K562 (cell line): ENCODE results near the gene USH2A. TPM values are rescaled to one million over a fixed set of nuclear protein-coding genes. Genes with fewer than 3 reads are reported as not detected.

Experiments
- ATAC-seq: fragments of 200-7000 bp; cut with Tn5 transposase; 3 replicates; pipeline ENCODE4 v1.9.1; 2020; ENCODE audit warnings: moderate library complexity
- BruUV-seq: library from RNA; stranded (reverse); fragments of 400-500 nt; replicated peaks from 2 replicates; lab custom pipeline; 2021; lab: Mats Ljungman, UMichigan
- CTCF ChIA-PET: fragments of 300-600 bp; formaldehyde crosslinking; extraction: SDS; loops from one replicate; lab custom pipeline; 2021; ENCODE audit warnings: low intra/inter-chr PET ratio; lab: Yijun Ruan, JAX
- POLR2A ChIA-PET: fragments of 300-600, 350-650 bp; sonication (Branson Sonifier 250); formaldehyde crosslinking; extraction: SDS; loops from one replicate; lab custom pipeline; 2021; ENCODE audit warnings: antibody characterized with exemption, inconsistent platforms; lab: Yijun Ruan, JAX
- DNase-seq, 4 experiments: peaks; one replicate each; pipeline versions ENCODE4 v3.0.0 to v3.0.0-alpha.2; 2011 to 2018; ENCODE audit warnings: low spot score in 3 of 4, mixed read lengths in 3 of 4; ENCODE audit errors: extremely low read depth in 1 of 4
- FAIRE-seq: peaks from 2 replicates; lab custom pipeline; 2011; peaks lifted over from hg19 to GRCh38; lab: Jason Lieb, UNC
- H2AFZ ChIP-seq: 2 replicates; pipeline ENCODE4 v1.6.0; 2011; ENCODE audit warnings: low read depth, low read length, control low read depth, inconsistent platforms
- H3K27ac ChIP-seq: fragments of 200-600 bp; 3 replicates; pipeline ENCODE4 v1.8.0; 2011; ENCODE audit warnings: low read depth, mild to moderate bottlenecking, control low read depth, inconsistent platforms, low read length, moderate library complexity, mixed read lengths; ENCODE audit errors: extremely low read depth
- H3K27me3 ChIP-seq, 2 experiments: fragments of 300-600 bp in 1 of 2; 2 replicates in 1 of 2; 3 replicates in 1 of 2; pipeline versions ENCODE4 v1.6.0 to v1.8.0; 2011; ENCODE audit warnings: inconsistent platforms in 2 of 2, low read length in 2 of 2, mild to moderate bottlenecking in 1 of 2, mixed read lengths in 1 of 2, moderate library complexity in 1 of 2; ENCODE audit not compliant: control insufficient read depth in 2 of 2, insufficient read depth in 2 of 2
- H3K36me3 ChIP-seq: fragments of 300-600 bp; 3 replicates; pipeline ENCODE4 v1.8.0; 2011; ENCODE audit warnings: mild to moderate bottlenecking, low read length, inconsistent platforms; ENCODE audit not compliant: control insufficient read depth, insufficient read depth
- H3K4me1 ChIP-seq, 2 experiments: fragments of 200-600 bp in 1 of 2; replicated peaks in 1 of 2; 2 replicates in 1 of 2; 3 replicates in 1 of 2; pipeline versions ENCODE4 v1.5.1 to v1.8.0; 2011; ENCODE audit warnings: inconsistent platforms in 2 of 2, low read length in 2 of 2, mild to moderate bottlenecking in 1 of 2, mixed read lengths in 1 of 2, moderate library complexity in 1 of 2; ENCODE audit not compliant: control insufficient read depth in 2 of 2, insufficient read depth in 2 of 2
- H3K4me2 ChIP-seq: 2 replicates; pipeline ENCODE4 v1.6.1; 2011; ENCODE audit warnings: low read length, control low read depth, inconsistent platforms, mixed read lengths; ENCODE audit not compliant: insufficient read depth
- H3K4me3 ChIP-seq: fragments of 200-600 bp; sonication (generic), shearing (Covaris generic); 2 replicates; pipeline ENCODE4 v1.5.1; 2016; ENCODE audit warnings: control low read depth, inconsistent platforms
- H3K79me2 ChIP-seq: fragments of 200-600 bp; 3 replicates; pipeline ENCODE4 v1.8.0; 2011; ENCODE audit warnings: low read length, inconsistent platforms; ENCODE audit not compliant: control insufficient read depth, insufficient read depth
- H3K9ac ChIP-seq, 2 experiments: 2 replicates each; pipeline versions ENCODE4 v1.6.0 to v1.6.1; 2011; ENCODE audit warnings: low read depth in 2 of 2, low read length in 2 of 2, control low read depth in 1 of 2, inconsistent platforms in 1 of 2, mild to moderate bottlenecking in 1 of 2, mixed read lengths in 1 of 2; ENCODE audit not compliant: insufficient read depth in 1 of 2
- H3K9me1 ChIP-seq: one replicate; pipeline ENCODE4 v1.6.0; 2011; ENCODE audit warnings: inconsistent platforms, mild to moderate bottlenecking, low read length, moderate library complexity; ENCODE audit not compliant: control insufficient read depth, insufficient read depth
- H3K9me3 ChIP-seq: replicated peaks from 2 replicates; pipeline ENCODE4 v1.5.1; 2011; ENCODE audit warnings: low read depth, low read length, inconsistent platforms; ENCODE audit not compliant: control insufficient read depth, insufficient read depth
- H4K20me1 ChIP-seq: replicated peaks from 2 replicates; pipeline ENCODE4 v1.6.1; 2011; ENCODE audit warnings: low read length, inconsistent platforms, mixed read lengths; ENCODE audit not compliant: control insufficient read depth, insufficient read depth
- DMBX1 ChIP-seq: fragments of 250-450 bp; sonication (Bioruptor Pico); IDR thresholded peaks from 2 replicates; pipeline ENCODE4 v1.8.0; 2022; ENCODE audit warnings: inconsistent platforms, mild to moderate bottlenecking, moderate library complexity, borderline replicate concordance
- GATAD2B ChIP-seq: fragments of 450-650 bp; IDR thresholded peaks from 2 replicates; pipeline ENCODE4 v1.6.1; 2017; ENCODE audit warnings: mild to moderate bottlenecking, borderline replicate concordance
- HSF4 ChIP-seq: fragments of 250-450 bp; sonication (Bioruptor Pico); IDR thresholded peaks from 2 replicates; pipeline ENCODE4 v2.1.2; 2022; ENCODE audit warnings: mild to moderate bottlenecking, moderate library complexity, borderline replicate concordance
- MCM2 ChIP-seq: fragments of 450-650 bp; IDR thresholded peaks from 2 replicates; pipeline ENCODE4 v1.6.1; 2017; ENCODE audit warnings: low read depth, mild to moderate bottlenecking
- NONO ChIP-seq, 2 experiments: fragments of 200-400 bp in 1 of 2; fragments of 450-650 bp in 1 of 2; formaldehyde crosslinking in 1 of 2; IDR thresholded peaks; 2 replicates each; pipeline ENCODE4 v1.6.1; 2017; ENCODE audit warnings: low read depth in 2 of 2, mild to moderate bottlenecking in 2 of 2, moderate library complexity in 2 of 2, low read length in 1 of 2
- PRMT5 ChIP-seq: sonication (generic); formaldehyde crosslinking; IDR thresholded peaks from 2 replicates; pipeline ENCODE4 v1.5.0; 2020; ENCODE audit warnings: missing genetic modification reagents
- RBFOX2 ChIP-seq: fragments of 200-400 bp; formaldehyde crosslinking; IDR thresholded peaks from 2 replicates; pipeline ENCODE4 v1.6.1; 2017; ENCODE audit warnings: low read depth, mild to moderate bottlenecking, low read length, moderate library complexity
- THAP7 ChIP-seq: fragments of 250-450 bp; sonication (Bioruptor Pico); IDR thresholded peaks from 2 replicates; pipeline ENCODE4 v1.5.0; 2021
- ZC3H4 ChIP-seq: sonication (generic); formaldehyde crosslinking; IDR thresholded peaks from 2 replicates; pipeline ENCODE4 v1.9.0; 2021; ENCODE audit warnings: missing genetic modification reagents, borderline replicate concordance
- ZNF785 ChIP-seq: fragments of 250-450 bp; sonication (Bioruptor Pico); IDR thresholded peaks from 2 replicates; pipeline ENCODE4 v1.4.0; 2020; ENCODE audit warnings: mild to moderate bottlenecking
- WGBS: fragments of 100-300 bp; shearing (Covaris generic); methylation state at CpG from one replicate; pipeline ENCODE4 v1.1.6; 2016; ENCODE audit warnings: low coverage, mixed read lengths; ENCODE audit not compliant: insufficient coverage; ENCODE audit errors: missing lambda C conversion rate; 5-methylcytosine and 5-hydroxymethylcytosine counted together
- in situ Hi-C: fragments of 300-500 bp; cut with MboI; formaldehyde crosslinking; loops from 4 replicates; pipeline ENCODE4 v1.15.0; 2018; ENCODE audit warnings: inconsistent platforms, mixed read lengths
- intact Hi-C: fragments of 100-400 bp; cut with micrococcal nuclease; formaldehyde crosslinking; loops from 2 replicates; pipeline ENCODE4 v1.14.2; 2022
- polyA plus RNA-seq, 8 experiments: library from polyadenylated mRNA; depleted of rRNA in 4 of 8; stranded (reverse) in 5 of 8; unstranded in 3 of 8; fragments of >200 nt; fragmentation: Nextera tagmentation in 2 of 8; fragmentation: Illumina TruSeq in 1 of 8; extraction: Ambion mirVana in 2 of 8; extraction: Trizol in 1 of 8; gene quantifications; 2 replicates each; pipeline versions ENCODE4 v1.2.1 to v1.2.3, GENCODE V29; 2011 to 2014; ENCODE audit warnings: inconsistent platforms in 1 of 8, missing spikeins in 1 of 8
- total RNA-seq, 7 experiments: library from RNA; depleted of rRNA in 6 of 7; stranded (reverse); fragments of >200 nt in 6 of 7; fragmentation: Illumina TruSeq in 2 of 7; extraction: Trizol in 2 of 7; gene quantifications; 2 replicates each; pipeline versions ENCODE4 v1.2.1 to v1.2.3, GENCODE V29; 2011 to 2021; ENCODE audit warnings: low replicate concordance in 1 of 7
- TF ChIP-seq, protein P1 (sequence below): fragments of 450-650 bp; IDR thresholded peaks from 2 replicates; pipeline ENCODE4 v1.6.1; 2016; ENCODE audit warnings: missing biosample characterization, missing genetic modification characterization
- TF ChIP-seq, protein P2 (sequence below), 2 experiments: fragments of 250-450 bp in 1 of 2; fragments of 450-650 bp in 1 of 2; sonication (Bioruptor Pico) in 1 of 2; IDR thresholded peaks; 2 replicates each; pipeline versions ENCODE4 v1.6.1 to v1.8.0; 2016 to 2021; ENCODE audit warnings: mild to moderate bottlenecking in 2 of 2, moderate library complexity in 2 of 2, missing compliant biosample characterization in 1 of 2, missing genetic modification characterization in 1 of 2

USH2A gene
- total and polyA plus RNA-seq, 9 of the 15 experiments (the other 6 are each of a cell fraction or from before 2014, with no cell fraction given), result under 0.01 TPM; not detected in 7

DNA sequence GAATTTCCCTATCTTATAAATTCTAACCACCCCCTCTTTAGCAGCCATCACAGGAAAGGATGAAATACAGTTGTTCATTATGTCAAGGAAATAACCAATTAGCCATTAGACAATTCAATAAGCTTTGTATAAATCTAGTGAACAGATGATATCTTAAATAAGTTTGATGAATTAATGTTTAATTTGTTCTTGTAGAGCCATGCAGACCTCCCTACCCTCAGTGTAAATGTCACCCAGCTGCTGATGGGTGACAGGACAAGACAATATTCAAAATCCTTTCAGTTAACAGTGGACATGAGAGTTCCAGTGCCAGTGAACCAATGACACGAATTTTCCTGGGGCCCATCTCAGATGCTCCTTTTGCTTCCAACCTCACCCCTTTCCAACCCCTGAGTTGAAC is 460.2 kb downstream of the USH2A start:
- H3K27ac ChIP-seq, result no peak overlapping the region
- no TSS peak for BruUV-seq
- ATAC-seq, result no peak
- intact Hi-C loops (no loop called here), in situ Hi-C loops (no loop called here)
- H3K27me3 ChIP-seq, result no peaks in the 10 kb centered on the region
- no peak overlapping the region for H2AFZ ChIP-seq
- H3K4me2 ChIP-seq, result no peak overlapping the region
- DNase-seq, result no peak
- no peak for FAIRE-seq
- ChIA-PET CTCF (no interaction called here), POLR2A (no interaction called here)
- H3K79me2 ChIP-seq, result no peaks in the 10 kb centered on the region
- no peaks in the 10 kb centered on the region for H4K20me1 ChIP-seq
- H3K36me3 ChIP-seq, result no peaks in the 10 kb centered on the region
- H3K4me1 ChIP-seq, result no peaks in the 10 kb centered on the region
- no peaks in the 10 kb centered on the region for H3K9me1 ChIP-seq
- no peaks in the 10 kb centered on the region for H3K9me3 ChIP-seq
- no peak overlapping the region for H3K4me3 ChIP-seq
- H3K9ac ChIP-seq, result no peak overlapping the region
- WGBS, result 0% methylated on average over 1 of the region's 1 CpG
- TF ChIP-seq ZC3H4 (CRISPR knock-in tag) (no peak), GATAD2B (no peak), DMBX1 (no peak), NONO (IDR thresholded peaks at IDR 0.05; ENCODE audit: low read depth in 2 of 2, low read length in 1 of 2) (no peak), ZNF785 (CRISPR knock-in tag) (no peak), RBFOX2 (no peak), PRMT5 (CRISPR knock-in tag) (no peak), HSF4 (CRISPR knock-in tag) (no peak), THAP7 (CRISPR knock-in tag) (no peak), MCM2 (no peak)
- TF ChIP-seq, protein P1, sequence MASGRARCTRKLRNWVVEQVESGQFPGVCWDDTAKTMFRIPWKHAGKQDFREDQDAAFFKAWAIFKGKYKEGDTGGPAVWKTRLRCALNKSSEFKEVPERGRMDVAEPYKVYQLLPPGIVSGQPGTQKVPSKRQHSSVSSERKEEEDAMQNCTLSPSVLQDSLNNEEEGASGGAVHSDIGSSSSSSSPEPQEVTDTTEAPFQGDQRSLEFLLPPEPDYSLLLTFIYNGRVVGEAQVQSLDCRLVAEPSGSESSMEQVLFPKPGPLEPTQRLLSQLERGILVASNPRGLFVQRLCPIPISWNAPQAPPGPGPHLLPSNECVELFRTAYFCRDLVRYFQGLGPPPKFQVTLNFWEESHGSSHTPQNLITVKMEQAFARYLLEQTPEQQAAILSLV, result no peak
- TF ChIP-seq, protein P2, sequence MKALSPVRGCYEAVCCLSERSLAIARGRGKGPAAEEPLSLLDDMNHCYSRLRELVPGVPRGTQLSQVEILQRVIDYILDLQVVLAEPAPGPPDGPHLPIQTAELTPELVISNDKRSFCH (CRISPR knock-in tag; IDR thresholded peaks at IDR 0.05), result no peak
- TF ChIP-seq, protein P2 (tag; IDR thresholded peaks at IDR 0.05), result no peak
